Activated CD8-positive, alpha-beta memory T cell treated with anti-CD3 and anti-CD28 coated beads, Interleukin-2, amount 50 U/mL, for 1 hour (primary cell): Measurements from ENCODE around the gene HIGD2B.
A peak's percentile ranks its signal among the peaks of the same experiment; 100 is the strongest.
"Not testable (repeated sequence)": the region's sequence is repeated elsewhere in the genome, so short reads cannot be mapped to it uniquely, and the experiment has no call there.

Experiments used
- DNase-seq: peaks from one replicate; pipeline ENCODE4 v3.0.0-alpha.2; 2020; ENCODE audit errors: extremely low read depth

HIGD2B gene

GRCh38 chr15:72685925-72686794, at the start of gene HIGD2B, which contains the start of gene BBS4:
TSS of gene HIGD2B (minus strand) at chr15:72686182. CDS start at chr15:72676374, 9,808 bp downstream.
TSS of gene BBS4 (plus strand) at chr15:72686207. CDS start at chr15:72686228, 21 bp downstream.
- DNase-seq: peak; percentile 40

GRCh38 chr15:72735111-72735510, 49.1 kb upstream of the HIGD2B start:
- no peak for DNase-seq

- DNase-seq: no peak
Measured at GRCh38 chr15:72733941-72734738, 48.2 kb upstream of the HIGD2B start.

- DNase-seq: no peak
Measured at GRCh38 chr15:72732516-72732915, 46.5 kb upstream of the HIGD2B start.

GRCh38 chr15:72732086-72732485, 46.1 kb upstream of the HIGD2B start:
- DNase-seq: no peak

- no peak for DNase-seq
Measured at GRCh38 chr15:72728821-72729220, 42.8 kb upstream of the HIGD2B start.

- not testable (repeated sequence) for DNase-seq
Measured at GRCh38 chr15:72728249-72728648, 42.3 kb upstream of the HIGD2B start.

GRCh38 chr15:72727154-72727553, 41.2 kb upstream of the HIGD2B start:
- DNase-seq: no peak

GRCh38 chr15:72725851-72726250, 39.9 kb upstream of the HIGD2B start:
- DNase-seq: not testable (repeated sequence)

- DNase-seq: no peak
Measured at GRCh38 chr15:72725446-72725845, 39.5 kb upstream of the HIGD2B start.

GRCh38 chr15:72724028-72724427, 38.0 kb upstream of the HIGD2B start:
- DNase-seq: no peak

GRCh38 chr15:72722071-72722696, 36.2 kb upstream of the HIGD2B start:
- DNase-seq: peak; percentile 19

- DNase-seq: not testable (repeated sequence)
Measured at GRCh38 chr15:72708551-72709303, 22.7 kb upstream of the HIGD2B start.

GRCh38 chr15:72706266-72706665, 20.3 kb upstream of the HIGD2B start:
- DNase-seq: no peak

- no peak for DNase-seq
Measured at GRCh38 chr15:72700076-72700475, 14.1 kb upstream of the HIGD2B start.

GRCh38 chr15:72698938-72699337, 13.0 kb upstream of the HIGD2B start:
- DNase-seq: no peak

- no peak for DNase-seq
Measured at GRCh38 chr15:72690938-72691337, 5.0 kb upstream of the HIGD2B start.

- no peak for DNase-seq
Measured at GRCh38 chr15:72688697-72689096, 2.7 kb upstream of the HIGD2B start.

- DNase-seq: no peak
Measured at GRCh38 chr15:72685301-72685924, 569 bp downstream of the HIGD2B start.

- DNase-seq: no peak
Measured at GRCh38 chr15:72682772-72683171, 3.2 kb downstream of the HIGD2B start.

- DNase-seq: no peak
Measured at GRCh38 chr15:72680931-72681330, 5.1 kb downstream of the HIGD2B start.
